ENCODE data around the gene GZF1.

GZF1 gene

GRCh38 chr20:23361476-23362391 is at the start of gene GZF1:
Gene GZF1, plus strand, starts transcription at chr20:23362182. Its CDS starts 2,202 bp downstream, at chr20:23364384.
- DNase-seq: peak; percentile 98

DNA sequence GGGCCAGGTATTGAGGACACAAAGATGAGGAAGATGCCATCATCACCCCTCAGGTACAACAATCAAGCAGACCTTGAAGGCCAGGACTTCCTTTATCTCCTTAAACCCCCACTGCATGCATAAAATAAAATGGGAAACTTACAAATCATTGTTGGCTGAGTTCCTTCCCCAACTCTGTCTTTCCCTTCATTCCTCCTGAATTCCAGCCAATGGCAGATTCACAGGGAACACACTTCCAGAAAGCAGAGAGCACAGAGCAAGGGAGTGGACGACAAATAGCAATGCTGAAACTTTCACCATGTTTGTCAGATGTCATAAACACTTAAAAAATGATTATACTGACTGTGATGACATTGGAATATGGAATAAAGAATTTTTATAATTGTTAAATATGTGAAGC is 48.7 kb upstream of the GZF1 start:
- DNase-seq: no peak

- DNase-seq: no peak
Measured at GRCh38 chr20:23314699-23315098, 47.3 kb upstream of the GZF1 start.

DNA sequence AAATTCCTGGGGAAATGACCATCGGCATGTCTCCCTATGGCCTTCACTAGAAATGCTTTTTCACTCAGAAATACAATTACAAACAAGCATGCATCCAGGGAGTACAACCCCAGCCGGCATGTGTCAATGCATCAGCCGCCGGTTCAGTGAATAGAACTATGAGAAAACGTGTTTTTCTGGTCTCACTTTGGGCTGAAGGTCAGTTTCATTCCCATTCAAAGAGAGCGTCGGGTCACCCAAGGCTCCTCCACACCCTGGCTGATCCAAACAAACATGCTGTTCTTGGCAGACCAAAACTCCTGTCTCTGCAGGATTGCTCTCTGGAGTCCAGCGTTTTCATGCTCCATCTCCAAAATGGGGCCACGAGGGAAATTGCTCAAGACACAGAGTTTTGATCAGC is 46.9 kb upstream of the GZF1 start:
- no peak for DNase-seq

DNA sequence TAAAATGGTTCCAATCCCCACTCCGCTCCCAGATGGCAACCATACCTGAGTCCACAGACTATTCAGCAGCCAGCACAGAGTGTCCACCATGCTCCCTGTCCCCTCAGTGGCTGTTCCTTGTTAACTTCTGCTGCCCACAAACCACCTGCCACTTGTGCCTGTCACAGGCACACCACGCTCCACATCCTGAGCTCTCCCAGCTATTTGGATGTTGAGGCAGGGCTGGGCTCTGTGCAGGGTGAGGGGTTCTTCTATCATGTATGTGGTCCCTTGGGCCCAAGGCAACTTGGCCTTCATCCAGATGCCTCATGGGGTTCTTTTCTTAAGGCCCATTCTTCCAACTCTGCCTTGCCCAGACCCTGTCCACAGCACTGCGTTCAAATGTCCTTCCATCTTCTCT is 45.4 kb upstream of the GZF1 start:
- no peak for DNase-seq

DNA sequence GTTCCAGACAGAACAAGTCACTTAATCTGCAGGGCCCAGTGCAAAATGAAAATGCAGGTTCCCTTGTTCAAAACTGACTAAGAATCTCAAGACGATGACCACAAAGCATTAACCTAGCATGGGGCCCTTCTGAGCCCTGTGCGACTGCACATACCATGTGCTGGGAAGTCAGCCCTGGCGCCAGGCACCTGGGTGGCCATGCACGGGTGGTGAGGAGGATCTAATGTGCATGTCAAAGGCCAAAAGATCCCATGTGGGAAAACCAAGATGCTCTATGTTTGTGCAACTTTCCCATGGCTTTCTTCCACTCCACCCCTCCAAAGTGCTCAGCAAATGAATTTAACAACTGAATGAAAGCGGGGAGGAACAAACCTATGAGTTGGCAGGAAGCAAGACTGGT is 44.9 kb upstream of the GZF1 start:
- no peak for DNase-seq

GRCh38 chr20:23318347-23318746 is 43.6 kb upstream of the GZF1 start:
- DNase-seq: no peak

GRCh38 chr20:23320317-23320716 is 41.7 kb upstream of the GZF1 start:
- no peak for DNase-seq

GRCh38 chr20:23325107-23325506 is 36.9 kb upstream of the GZF1 start:
- no peak for DNase-seq

- DNase-seq: no peak
Measured at GRCh38 chr20:23326774-23327173, 35.2 kb upstream of the GZF1 start.

GRCh38 chr20:23327617-23328333 is 34.2 kb upstream of the GZF1 start:
- DNase-seq: no peak

DNA sequence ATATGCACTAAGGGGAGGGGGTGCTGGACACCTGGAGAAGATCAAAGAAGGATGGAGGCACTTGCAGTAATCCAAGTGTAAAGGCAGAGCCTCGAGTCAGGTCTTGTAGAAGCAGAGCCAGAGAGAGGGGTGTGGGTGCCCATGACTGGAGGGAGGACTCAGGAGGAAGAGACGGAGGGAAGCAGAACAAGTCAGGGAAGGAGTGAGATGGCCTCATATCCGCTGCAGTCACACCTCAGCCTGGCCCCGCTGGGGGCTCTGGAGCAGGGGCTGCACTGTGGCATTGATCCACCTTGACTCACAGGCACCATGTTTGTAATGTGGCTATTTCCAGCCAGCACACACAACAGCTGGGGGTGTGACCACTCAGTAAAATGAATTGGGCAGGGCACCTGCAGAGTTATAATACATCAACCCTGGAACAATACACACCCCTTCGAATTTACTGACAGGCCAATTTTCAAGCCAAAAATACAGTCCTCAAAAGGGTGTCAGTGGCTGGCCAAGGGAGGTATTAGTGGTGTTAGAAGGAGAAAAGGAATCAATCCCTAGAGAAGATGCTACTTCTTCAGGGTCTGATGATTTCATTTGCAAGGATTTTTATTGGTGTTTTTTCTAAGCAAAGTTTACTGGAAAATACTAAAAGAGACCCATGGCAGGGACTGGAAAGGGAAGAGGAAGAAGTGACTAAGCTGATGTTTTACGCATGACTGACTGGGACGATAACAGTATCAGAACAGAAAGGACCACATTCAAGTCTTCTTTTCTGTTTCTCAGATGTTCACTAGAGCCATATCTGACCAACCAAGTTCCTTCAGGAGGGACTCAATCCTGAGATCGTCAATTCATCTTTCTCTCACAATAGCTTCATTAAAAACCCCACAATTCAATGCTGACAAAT is 30.3 kb upstream of the GZF1 start:
- no peak for DNase-seq

GRCh38 chr20:23332467-23332866 is 29.5 kb upstream of the GZF1 start:
- DNase-seq: no peak

- no peak for DNase-seq
Measured at GRCh38 chr20:23334111-23334510, 27.9 kb upstream of the GZF1 start.

- no peak for DNase-seq
Measured at GRCh38 chr20:23335521-23335920, 26.5 kb upstream of the GZF1 start.

- no peak for DNase-seq
Measured at GRCh38 chr20:23336476-23336875, 25.5 kb upstream of the GZF1 start.

DNA sequence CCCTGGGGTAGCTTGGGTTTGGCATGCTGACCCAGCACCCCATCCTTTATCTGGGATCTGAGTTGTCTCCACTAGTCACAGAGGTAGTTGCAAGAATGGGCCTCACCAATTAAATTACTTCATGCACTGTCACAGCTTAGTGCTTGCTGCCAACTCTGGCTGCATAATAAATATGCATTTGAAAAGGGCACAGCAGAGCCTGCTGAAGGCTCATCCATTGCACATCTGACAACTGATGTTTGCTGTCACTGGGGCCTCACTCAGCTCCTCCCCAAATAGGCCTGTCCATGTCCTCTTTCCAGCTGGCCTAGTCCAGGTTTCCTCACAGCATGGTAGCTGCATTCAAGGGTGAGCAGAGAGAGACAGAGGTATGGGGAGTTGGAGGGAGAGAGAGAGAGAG is 24.7 kb upstream of the GZF1 start:
- DNase-seq: no peak

DNA sequence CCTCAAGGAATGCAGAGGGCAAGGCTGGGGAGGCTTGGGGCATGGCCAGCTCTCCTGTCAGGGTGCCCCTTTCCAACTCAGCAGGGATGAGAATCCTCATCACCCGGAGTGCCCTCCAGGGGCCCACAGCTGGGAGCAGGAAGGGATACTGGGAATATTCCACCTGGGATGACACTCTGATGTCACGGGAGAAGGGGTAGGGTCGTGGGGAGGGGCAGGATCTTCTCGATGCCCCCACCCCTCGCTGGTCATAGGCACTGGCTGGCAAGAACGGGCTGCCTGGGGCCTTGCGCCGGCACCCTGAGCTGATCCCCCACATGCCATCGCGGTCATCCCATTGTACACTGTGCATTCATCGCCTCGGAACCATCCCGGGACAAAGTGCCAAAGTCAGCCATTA is 22.0 kb upstream of the GZF1 start:
- no peak for DNase-seq

DNA sequence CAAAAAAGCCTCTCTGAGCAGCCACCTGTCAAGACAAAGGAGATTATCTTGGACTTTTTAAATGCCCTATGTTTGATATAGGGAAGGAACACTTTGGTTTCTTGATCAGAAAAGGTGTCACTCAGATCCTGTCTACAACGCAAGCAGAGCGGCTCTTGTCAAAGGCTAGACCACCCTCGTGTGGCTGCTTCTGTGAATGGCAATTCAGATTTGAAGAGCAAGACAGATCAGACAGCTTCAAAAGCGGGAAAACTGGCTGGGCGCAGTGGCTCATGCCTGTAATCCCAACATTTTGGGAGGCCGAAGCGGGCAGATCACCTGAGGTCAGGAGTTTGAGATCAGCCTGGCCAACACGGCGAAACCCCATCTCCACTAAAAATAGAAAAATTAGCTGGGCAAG is 21.5 kb upstream of the GZF1 start:
- peak; percentile 30 for DNase-seq

GRCh38 chr20:23341073-23341472 is 20.9 kb upstream of the GZF1 start:
- DNase-seq: no peak

GRCh38 chr20:23343590-23343989 is 18.4 kb upstream of the GZF1 start:
- DNase-seq: no peak

- no peak for DNase-seq
Measured at GRCh38 chr20:23344336-23344735, 17.6 kb upstream of the GZF1 start.

GRCh38 chr20:23346002-23346401 is 16.0 kb upstream of the GZF1 start:
- no peak for DNase-seq

All from activated CD4-positive, alpha-beta T cell treated with anti-CD3 and anti-CD28 coated beads, Interleukin-2, amount 50 U/mL, for 16 hours (primary cell).